ENCODE data around the gene TRIM27.

- no peak for TF ChIP-seq USF2 (CRISPR knock-in tag; IDR thresholded peaks at IDR 0.05)
- TF ChIP-seq IRF2 (CRISPR knock-in tag; IDR thresholded peaks at IDR 0.05; ENCODE audit: borderline replicate concordance, low read depth) = no peak
- 0 out of 2 replicates have a peak, but pooled peaks have one; percentile 26 for TF ChIP-seq HMGXB4 (CRISPR knock-in tag; IDR thresholded peaks at IDR 0.05)
- TF ChIP-seq ZNF232 (CRISPR knock-in tag; IDR thresholded peaks at IDR 0.05) = no peak
- no peak for TF ChIP-seq ZNF121 (CRISPR knock-in tag; IDR thresholded peaks at IDR 0.05)
- TF ChIP-seq ZNF263 (CRISPR knock-in tag; IDR thresholded peaks at IDR 0.05; ENCODE audit: low read depth) = no peak
- TF ChIP-seq ATF3 (CRISPR knock-in tag; conservative IDR thresholded peaks at IDR 0.05) = no peak
- TF ChIP-seq ZNF423 (CRISPR knock-in tag; IDR thresholded peaks at IDR 0.05) = no peak
Observed at GRCh38 chr6:28941684-28942448, 18.1 kb upstream of the TRIM27 start.
